Nephron (organoid): Measurements from ENCODE around the gene CHRNA4.

Experiments used
- H3K27ac Mint-ChIP-seq, 3 experiments: 2 replicates each; pipeline ENCODE4 v1.8.0; 2020; ENCODE audit warnings: mixed read lengths in 3 of 3, mild to moderate bottlenecking in 2 of 3, moderate library complexity in 1 of 3
- H3K27me3 Mint-ChIP-seq: 2 replicates; pipeline ENCODE4 v1.8.0; 2021; ENCODE audit warnings: low read depth, mild to moderate bottlenecking, moderate library complexity, mixed read lengths
- H3K36me3 Mint-ChIP-seq: 2 replicates; pipeline ENCODE4 v1.8.0; 2020; ENCODE audit warnings: low read depth, mixed read lengths
- H3K4me1 Mint-ChIP-seq: 2 replicates; pipeline ENCODE4 v1.8.0; 2020; ENCODE audit warnings: mixed read lengths
- H3K4me3 Mint-ChIP-seq, 3 experiments: 2 replicates each; pipeline ENCODE4 v1.8.0; 2020; ENCODE audit warnings: mild to moderate bottlenecking in 3 of 3, mixed read lengths in 3 of 3, moderate library complexity in 2 of 3
- H3K9me3 Mint-ChIP-seq: 2 replicates; pipeline ENCODE4 v1.8.0; 2020; ENCODE audit warnings: mixed read lengths
- TF ChIP-seq, protein P1 (sequence below), 3 experiments: fragments of 200-600 bp; sonication (generic); IDR thresholded peaks; one replicate each; pipeline ENCODE4 v1.5.0; 2021; ENCODE audit warnings: antibody characterized with exemption in 3 of 3; ENCODE audit not compliant: unreplicated experiment in 3 of 3

The CHRNA4 gene

DNA sequence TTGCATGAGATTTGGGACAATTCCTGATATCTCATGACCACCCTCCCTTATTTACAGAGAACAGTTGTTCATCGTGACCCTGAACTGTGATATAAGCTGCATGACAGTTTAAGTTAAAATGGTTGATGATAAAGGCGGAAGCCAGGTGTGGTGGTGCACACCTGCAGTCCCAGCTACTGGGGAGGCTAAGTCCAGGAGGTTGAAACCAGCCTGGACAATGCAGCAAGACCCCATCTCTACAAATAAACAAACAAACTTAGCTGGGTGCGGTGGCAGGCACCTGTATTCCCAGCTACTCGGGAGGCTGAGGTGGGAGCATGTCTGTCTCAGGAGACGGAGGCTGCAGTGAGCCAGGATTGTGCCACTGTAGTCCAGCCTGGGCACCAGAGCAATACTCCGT is 44.1 kb downstream of the CHRNA4 start:
- H3K27me3 Mint-ChIP-seq, result peaks cover 9% of the 10 kb centered on the region
- H3K4me3 Mint-ChIP-seq, result no peak overlapping the region
- H3K36me3 Mint-ChIP-seq, result no peaks in the 10 kb centered on the region
- no peak overlapping the region for H3K27ac Mint-ChIP-seq
- TF ChIP-seq, protein P1, sequence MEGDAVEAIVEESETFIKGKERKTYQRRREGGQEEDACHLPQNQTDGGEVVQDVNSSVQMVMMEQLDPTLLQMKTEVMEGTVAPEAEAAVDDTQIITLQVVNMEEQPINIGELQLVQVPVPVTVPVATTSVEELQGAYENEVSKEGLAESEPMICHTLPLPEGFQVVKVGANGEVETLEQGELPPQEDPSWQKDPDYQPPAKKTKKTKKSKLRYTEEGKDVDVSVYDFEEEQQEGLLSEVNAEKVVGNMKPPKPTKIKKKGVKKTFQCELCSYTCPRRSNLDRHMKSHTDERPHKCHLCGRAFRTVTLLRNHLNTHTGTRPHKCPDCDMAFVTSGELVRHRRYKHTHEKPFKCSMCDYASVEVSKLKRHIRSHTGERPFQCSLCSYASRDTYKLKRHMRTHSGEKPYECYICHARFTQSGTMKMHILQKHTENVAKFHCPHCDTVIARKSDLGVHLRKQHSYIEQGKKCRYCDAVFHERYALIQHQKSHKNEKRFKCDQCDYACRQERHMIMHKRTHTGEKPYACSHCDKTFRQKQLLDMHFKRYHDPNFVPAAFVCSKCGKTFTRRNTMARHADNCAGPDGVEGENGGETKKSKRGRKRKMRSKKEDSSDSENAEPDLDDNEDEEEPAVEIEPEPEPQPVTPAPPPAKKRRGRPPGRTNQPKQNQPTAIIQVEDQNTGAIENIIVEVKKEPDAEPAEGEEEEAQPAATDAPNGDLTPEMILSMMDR (IDR thresholded peaks at IDR 0.05; ENCODE audit: unreplicated experiment in 3 of 3), result no peak
- peaks cover 6% of the 10 kb centered on the region for H3K4me1 Mint-ChIP-seq
- H3K9me3 Mint-ChIP-seq, result no peaks in the 10 kb centered on the region

DNA sequence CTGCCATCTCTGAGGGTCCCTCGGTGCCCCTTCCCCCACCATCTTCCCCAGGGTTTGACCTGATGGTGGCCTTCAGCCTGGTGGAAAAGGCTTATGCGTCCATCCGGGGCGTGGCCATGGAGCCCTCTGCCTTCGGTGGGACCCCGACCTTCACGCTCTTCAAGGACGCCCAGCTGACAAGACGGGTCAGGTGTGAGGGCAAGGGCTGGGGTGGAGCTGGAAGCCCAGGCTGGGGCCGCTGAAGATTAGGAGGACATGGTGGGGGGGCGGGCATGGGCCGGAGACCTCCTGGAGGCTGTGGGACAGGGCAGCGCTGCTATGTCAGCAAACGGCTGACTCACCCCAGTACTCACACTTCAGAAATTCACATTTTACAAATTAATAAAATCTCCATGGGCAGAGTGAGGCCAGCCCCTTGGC is 44.6 kb downstream of the CHRNA4 start:
- peaks cover 9% of the 10 kb centered on the region for H3K27me3 Mint-ChIP-seq
- TF ChIP-seq, protein P1 (IDR thresholded peaks at IDR 0.05; ENCODE audit: unreplicated experiment in 3 of 3), result no peak
- H3K4me1 Mint-ChIP-seq, result peaks cover 6% of the 10 kb centered on the region
- no peak overlapping the region for H3K27ac Mint-ChIP-seq
- no peaks in the 10 kb centered on the region for H3K36me3 Mint-ChIP-seq
- no peak overlapping the region for H3K4me3 Mint-ChIP-seq
- H3K9me3 Mint-ChIP-seq, result no peaks in the 10 kb centered on the region

DNA sequence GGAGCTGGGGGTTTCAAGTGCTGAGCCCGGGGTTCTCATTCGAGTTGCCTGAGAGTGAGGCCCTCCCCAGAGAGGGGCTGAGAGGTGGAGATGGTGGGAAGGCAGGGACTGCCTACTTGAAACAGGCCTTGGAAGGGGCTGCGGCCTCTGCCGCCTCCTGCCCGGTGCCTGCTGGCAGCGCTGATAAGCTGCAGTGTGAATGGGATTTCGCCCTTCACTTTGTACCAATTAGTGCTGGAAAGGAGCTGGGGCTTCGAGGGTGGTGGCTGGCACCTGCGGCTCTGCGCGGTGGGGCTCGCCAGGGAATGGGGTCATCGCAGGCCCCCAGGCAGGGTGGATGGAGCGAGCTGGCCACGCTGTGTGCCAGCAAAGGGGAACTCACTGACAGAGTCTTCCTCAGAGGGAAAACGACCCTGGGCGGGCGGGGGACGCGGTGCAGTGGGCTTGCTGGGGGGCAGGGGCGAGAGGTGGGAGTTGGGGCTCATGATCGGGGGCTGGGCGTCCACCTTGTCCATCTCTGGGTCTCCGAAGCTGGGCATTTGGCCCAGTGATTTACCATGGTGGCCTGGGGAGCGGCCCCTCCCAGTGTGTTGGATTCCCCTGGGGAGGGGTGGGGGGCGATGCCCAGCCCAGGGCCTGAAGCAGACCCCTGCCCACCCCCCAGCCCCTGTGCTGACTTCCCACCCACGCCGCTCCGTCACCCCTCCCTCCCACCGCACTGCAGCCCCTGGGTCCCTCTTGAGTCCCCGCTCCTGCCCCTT is 45.2 kb downstream of the CHRNA4 start:
- no peak overlapping the region for H3K4me3 Mint-ChIP-seq
- H3K36me3 Mint-ChIP-seq, result no peaks in the 10 kb centered on the region

DNA sequence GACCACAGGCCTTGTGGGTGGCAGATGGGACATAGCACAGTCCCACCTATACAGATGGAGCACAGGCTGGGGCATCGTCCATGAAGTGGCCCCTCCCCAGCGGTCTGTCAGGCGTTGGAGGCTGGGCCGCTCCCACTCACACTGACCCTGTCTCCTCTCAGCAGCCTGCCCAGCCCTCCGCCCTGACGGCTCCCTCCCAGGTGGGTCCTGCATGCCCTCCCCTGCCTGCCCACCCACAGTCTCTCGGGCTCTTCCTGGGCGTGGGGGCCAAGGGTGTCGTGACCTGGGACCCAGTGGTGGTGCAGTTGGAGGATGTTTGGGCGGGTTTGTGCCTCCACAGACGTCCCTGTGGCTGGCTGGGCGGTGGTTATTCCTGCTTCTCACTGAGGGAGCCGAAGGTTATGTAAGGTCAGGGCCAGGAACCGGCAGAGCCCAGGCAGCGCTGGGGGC is 45.9 kb downstream of the CHRNA4 start:
- Mint-ChIP-seq H3K36me3 (no peaks in the 10 kb centered on the region), H3K27ac (no peak overlapping the region), H3K4me1 (peaks cover 5% of the 10 kb centered on the region), H3K4me3 (no peak overlapping the region), H3K27me3 (peaks cover 9% of the 10 kb centered on the region), H3K9me3 (no peaks in the 10 kb centered on the region)
- TF ChIP-seq, protein P1 (IDR thresholded peaks at IDR 0.05; ENCODE audit: unreplicated experiment in 3 of 3), result no peak

More for the DNA sequence above, 45.2 kb downstream of the CHRNA4 start:
- TF ChIP-seq, protein P1 (IDR thresholded peaks at IDR 0.05; ENCODE audit: unreplicated experiment in 3 of 3), result no peak
- Mint-ChIP-seq H3K27ac (no peak overlapping the region), H3K9me3 (no peaks in the 10 kb centered on the region), H3K4me1 (peaks cover under 1% of the 10 kb centered on the region), H3K27me3 (peaks cover 9% of the 10 kb centered on the region)

DNA sequence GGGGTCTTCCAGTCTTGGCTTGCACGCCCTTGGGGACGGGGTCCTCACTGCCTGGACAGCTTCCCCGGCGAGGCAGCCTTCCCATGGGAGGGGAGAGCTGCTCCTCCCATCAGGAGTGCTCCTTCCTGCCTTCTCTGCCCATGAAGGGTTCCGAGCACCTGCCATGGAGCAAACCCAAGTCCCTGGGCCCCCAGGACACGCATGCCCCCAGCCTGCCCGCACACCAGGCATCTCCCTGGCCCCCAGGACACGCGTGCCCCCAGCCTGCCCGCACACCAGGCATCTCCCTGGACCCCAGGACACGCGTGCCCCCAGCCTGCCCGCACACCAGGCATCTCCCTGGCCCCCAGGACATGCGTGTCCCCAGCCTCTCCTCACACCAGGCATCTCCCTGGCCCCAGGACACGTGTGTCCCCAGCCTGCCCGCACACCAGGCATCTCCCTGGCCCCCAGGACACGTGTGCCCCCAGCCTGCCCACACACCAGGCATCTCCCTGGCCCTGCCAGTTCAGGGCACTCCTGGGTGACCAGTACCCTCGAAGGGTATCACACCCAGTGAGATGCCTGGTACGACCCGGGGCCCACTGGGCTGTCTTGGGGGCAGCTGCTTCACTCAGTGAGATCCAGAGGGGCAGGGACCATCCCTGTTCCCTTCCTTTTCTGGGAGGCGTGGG is 46.4 kb downstream of the CHRNA4 start:
- Mint-ChIP-seq H3K4me1 (peaks cover 6% of the 10 kb centered on the region), H3K36me3 (no peaks in the 10 kb centered on the region), H3K27ac (no peak overlapping the region), H3K9me3 (no peaks in the 10 kb centered on the region), H3K27me3 (peaks cover 9% of the 10 kb centered on the region), H3K4me3 (no peak overlapping the region)
- TF ChIP-seq, protein P1 (IDR thresholded peaks at IDR 0.05; ENCODE audit: unreplicated experiment in 3 of 3), result no peak
